Measurements from ENCODE around the gene ABCA3. TPM values are rescaled to one million over a fixed set of nuclear protein-coding genes. Genes with fewer than 3 reads are reported as not detected.

The ABCA3 gene
- total RNA-seq, 4 donors from 2014 or later = 14.9 to 22.2 (median 15.8) TPM

GRCh38 chr16:2385190-2385836 is 44.8 kb upstream of the ABCA3 start:
- Histone ChIP-seq H3K4me3 (no peak overlapping the region), H3K9me3 (peaks cover 0 to 12% (median 2%) of the 10 kb centered on the region in 4 donors), H3K27me3 (no peaks in the 10 kb centered on the region), H3K36me3 (no peaks in the 10 kb centered on the region), H3K4me1 (no peaks in the 10 kb centered on the region), H3K27ac (no peak overlapping the region)
- no peak for DNase-seq (ENCODE audit: low spot score in 2 of 2)
- 47 to 62% methylated on average over 3 of the region's 3 CpGs for WGBS, 2 donors
- TF ChIP-seq CTCF (IDR thresholded peaks at IDR 0.05) (no peak), EP300 (IDR thresholded peaks at IDR 0.05) (no peak), POLR2A (IDR thresholded peaks at IDR 0.05) (no peak)

GRCh38 chr16:2384426-2384825 is 43.9 kb upstream of the ABCA3 start:
- no peak for TF ChIP-seq POLR2A (IDR thresholded peaks at IDR 0.05)
- TF ChIP-seq EP300 (IDR thresholded peaks at IDR 0.05) = no peak
- TF ChIP-seq CTCF (IDR thresholded peaks at IDR 0.05) = no peak
- DNase-seq (ENCODE audit: low spot score in 2 of 2) = no peak
- peaks cover 0 to 12% (median 1%) of the 10 kb centered on the region in 4 donors for H3K9me3 ChIP-seq
- no peaks in the 10 kb centered on the region for H3K27me3 ChIP-seq
- no peaks in the 10 kb centered on the region for H3K4me1 ChIP-seq
- H3K36me3 ChIP-seq = no peaks in the 10 kb centered on the region
- H3K4me3 ChIP-seq = no peak overlapping the region
- WGBS, 2 donors = 27 to 51% methylated on average over 2 of the region's 2 CpGs
- no peak overlapping the region for H3K27ac ChIP-seq

- peaks cover 0 to 3% (median 0%) of the 10 kb centered on the region in 4 donors for H3K9me3 ChIP-seq
- TF ChIP-seq CTCF (IDR thresholded peaks at IDR 0.05) (no peak), POLR2A (IDR thresholded peaks at IDR 0.05) (no peak), EP300 (IDR thresholded peaks at IDR 0.05) (no peak)
- H3K36me3 ChIP-seq = no peaks in the 10 kb centered on the region
- no peak for DNase-seq (ENCODE audit: low spot score in 2 of 2)
- H3K4me1 ChIP-seq = no peaks in the 10 kb centered on the region
- 91 to 94% methylated on average over 1 of the region's 1 CpG for WGBS, 2 donors
- H3K27me3 ChIP-seq = no peaks in the 10 kb centered on the region
- H3K4me3 ChIP-seq = no peak overlapping the region
- no peak overlapping the region for H3K27ac ChIP-seq
Measured at GRCh38 chr16:2383501-2383900, 43.0 kb upstream of the ABCA3 start.

- Histone ChIP-seq H3K4me1 (peaks cover 0 to 10% (median 0%) of the 10 kb centered on the region in 4 donors), H3K27me3 (no peaks in the 10 kb centered on the region), H3K27ac (no peak overlapping the region), H3K36me3 (no peaks in the 10 kb centered on the region), H3K4me3 (no peak overlapping the region), H3K9me3 (no peaks in the 10 kb centered on the region)
- DNase-seq (ENCODE audit: low spot score in 2 of 2) = no peak
- no peak for TF ChIP-seq EP300 (IDR thresholded peaks at IDR 0.05)
- no peak for TF ChIP-seq CTCF (IDR thresholded peaks at IDR 0.05)
- no peak for TF ChIP-seq POLR2A (IDR thresholded peaks at IDR 0.05)
- WGBS, 2 donors = 60 to 62% methylated on average over 3 of the region's 3 CpGs
Measured at GRCh38 chr16:2374644-2375043, 34.1 kb upstream of the ABCA3 start.

GRCh38 chr16:2373176-2373575 is 32.6 kb upstream of the ABCA3 start:
- TF ChIP-seq EP300 (IDR thresholded peaks at IDR 0.05) = no peak
- TF ChIP-seq CTCF (IDR thresholded peaks at IDR 0.05) = no peak
- no peak for TF ChIP-seq POLR2A (IDR thresholded peaks at IDR 0.05)
- Histone ChIP-seq H3K4me1 (peaks cover 0 to 10% (median 0%) of the 10 kb centered on the region in 4 donors), H3K27ac (no peak overlapping the region), H3K4me3 (no peak overlapping the region), H3K27me3 (no peaks in the 10 kb centered on the region), H3K36me3 (no peaks in the 10 kb centered on the region), H3K9me3 (no peaks in the 10 kb centered on the region)
- WGBS, 2 donors = 89% methylated on average over 4 of the region's 4 CpGs
- no peak for DNase-seq (ENCODE audit: low spot score in 2 of 2)

Data from tibial nerve (tissue), 4 donors.